ENCODE measurements around the gene RAB18.

DNA sequence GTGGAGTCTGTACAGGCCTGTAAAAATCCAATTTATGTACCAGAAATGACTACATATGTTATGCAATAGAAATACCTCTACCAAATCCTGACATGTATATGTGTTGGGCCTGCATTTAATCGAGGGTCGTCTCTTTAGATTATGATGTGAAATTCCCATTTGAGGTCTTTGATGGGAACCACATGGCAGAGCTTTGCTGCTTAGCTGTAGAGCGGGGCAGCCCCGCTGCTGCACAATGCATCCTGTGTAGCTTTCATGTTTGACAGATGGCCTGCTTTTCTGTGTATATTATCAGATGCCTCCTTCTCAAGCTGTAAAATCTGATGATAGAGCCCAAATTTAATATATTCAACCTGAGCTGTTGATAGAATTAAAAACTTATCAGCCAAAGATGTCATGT, 65.8 kb downstream of the RAB18 start:
- TF ChIP-seq POLR2A (IDR thresholded peaks at IDR 0.05; ENCODE audit: extremely low read depth, insufficient read length): no peak
- TF ChIP-seq, protein P1, sequence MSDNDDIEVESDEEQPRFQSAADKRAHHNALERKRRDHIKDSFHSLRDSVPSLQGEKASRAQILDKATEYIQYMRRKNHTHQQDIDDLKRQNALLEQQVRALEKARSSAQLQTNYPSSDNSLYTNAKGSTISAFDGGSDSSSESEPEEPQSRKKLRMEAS (IDR thresholded peaks at IDR 0.05; ENCODE audit: low read depth, low read length): no peak
- TF ChIP-seq, protein P2, sequence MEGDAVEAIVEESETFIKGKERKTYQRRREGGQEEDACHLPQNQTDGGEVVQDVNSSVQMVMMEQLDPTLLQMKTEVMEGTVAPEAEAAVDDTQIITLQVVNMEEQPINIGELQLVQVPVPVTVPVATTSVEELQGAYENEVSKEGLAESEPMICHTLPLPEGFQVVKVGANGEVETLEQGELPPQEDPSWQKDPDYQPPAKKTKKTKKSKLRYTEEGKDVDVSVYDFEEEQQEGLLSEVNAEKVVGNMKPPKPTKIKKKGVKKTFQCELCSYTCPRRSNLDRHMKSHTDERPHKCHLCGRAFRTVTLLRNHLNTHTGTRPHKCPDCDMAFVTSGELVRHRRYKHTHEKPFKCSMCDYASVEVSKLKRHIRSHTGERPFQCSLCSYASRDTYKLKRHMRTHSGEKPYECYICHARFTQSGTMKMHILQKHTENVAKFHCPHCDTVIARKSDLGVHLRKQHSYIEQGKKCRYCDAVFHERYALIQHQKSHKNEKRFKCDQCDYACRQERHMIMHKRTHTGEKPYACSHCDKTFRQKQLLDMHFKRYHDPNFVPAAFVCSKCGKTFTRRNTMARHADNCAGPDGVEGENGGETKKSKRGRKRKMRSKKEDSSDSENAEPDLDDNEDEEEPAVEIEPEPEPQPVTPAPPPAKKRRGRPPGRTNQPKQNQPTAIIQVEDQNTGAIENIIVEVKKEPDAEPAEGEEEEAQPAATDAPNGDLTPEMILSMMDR (IDR thresholded peaks at IDR 0.05; ENCODE audit: low read depth, low read length): no peak

All from NB4 (cell line).